GDM1 (cell line): ENCODE measurements around the gene GPRC5B.

Source experiments
- DNase-seq: peaks from one replicate; lab custom pipeline; 2025; lab: John Stamatoyannopoulos, UW

The GPRC5B gene

DNA sequence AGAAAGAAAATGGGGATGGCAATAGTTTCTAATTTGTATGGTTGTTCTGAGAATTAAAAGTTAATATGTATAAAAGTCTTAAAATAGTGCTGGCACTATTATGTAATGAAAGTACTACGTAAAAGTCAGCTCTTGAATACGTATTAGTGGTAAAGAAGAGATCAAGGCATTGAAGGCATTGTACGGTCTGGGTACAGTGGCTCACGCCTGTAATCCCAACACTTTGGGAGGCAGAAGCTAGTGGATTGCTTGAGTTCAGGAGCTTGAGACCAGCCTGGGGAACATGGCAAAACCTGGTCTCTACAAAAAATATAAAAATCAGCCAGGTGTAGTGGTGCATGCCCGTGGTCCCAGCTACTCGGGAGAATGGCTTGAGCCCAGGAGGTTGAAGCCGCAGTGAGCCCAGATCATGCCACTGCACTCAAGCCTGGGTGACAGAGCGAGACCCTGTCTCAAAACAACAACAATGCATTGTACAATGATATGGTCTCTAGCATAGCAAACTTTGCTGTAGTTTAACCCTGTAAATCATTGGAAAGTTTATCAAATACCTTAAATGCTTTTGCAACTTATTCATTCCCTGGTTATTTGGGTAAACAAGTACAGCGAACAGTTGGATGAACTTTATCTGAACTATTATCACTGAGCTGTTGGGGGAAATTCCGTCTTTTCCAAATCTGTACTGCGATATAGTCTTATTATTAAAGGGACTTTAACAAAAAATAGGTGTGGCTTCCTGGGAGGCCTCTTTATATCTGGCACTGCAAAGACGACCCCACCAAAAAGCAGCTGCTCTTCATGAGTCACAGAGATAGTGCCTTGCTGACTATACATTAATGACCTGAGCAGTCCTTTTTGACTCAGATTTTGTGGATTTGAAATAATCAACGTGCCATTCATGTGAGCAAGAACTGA is 73.6 kb downstream of the GPRC5B start:
- no peak for DNase-seq

DNA sequence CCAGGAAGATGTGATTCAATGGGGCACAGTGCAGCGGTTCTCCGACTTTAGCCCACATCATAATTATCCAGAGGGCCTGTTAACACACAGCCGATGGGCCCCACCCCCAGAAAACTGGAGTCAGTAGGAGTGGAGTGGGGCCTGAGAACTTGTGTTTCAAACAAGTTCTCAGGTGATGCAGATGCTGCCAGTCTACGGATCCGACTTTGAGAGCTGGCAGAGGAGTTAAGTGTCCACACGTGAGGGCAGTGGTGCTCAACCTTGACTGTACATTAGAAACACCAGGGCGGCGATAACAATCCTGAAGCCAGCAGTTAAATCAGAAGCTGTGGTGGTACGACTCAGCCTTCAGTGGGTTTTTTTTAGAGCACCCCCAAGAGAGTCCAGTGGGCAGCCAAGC is 75.0 kb downstream of the GPRC5B start:
- no peak for DNase-seq

DNA sequence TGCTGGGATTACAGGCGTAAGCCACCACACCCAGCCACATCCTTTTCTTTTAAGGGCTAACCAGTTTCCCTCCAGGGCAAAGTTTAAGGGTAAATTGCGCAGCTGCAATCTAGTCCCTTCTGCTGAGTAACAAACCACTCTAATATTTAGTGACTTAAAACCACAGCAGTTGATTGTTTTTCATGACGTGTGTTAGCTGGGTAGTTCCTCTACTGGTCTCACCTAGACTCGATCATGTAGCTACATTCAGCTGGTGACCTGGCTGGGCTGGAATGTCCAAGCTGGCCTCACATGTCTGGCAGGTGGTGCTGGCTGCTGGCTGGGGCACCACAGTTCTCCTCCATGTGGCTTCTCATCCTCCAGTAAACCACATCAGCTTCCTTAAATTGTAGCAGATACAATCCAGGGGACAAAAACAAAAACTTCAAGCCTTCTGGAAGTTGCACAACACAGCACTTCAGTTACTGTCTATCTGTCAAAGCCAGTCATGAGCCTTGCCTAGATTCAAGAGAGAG is 75.5 kb downstream of the GPRC5B start:
- DNase-seq: no peak

DNA sequence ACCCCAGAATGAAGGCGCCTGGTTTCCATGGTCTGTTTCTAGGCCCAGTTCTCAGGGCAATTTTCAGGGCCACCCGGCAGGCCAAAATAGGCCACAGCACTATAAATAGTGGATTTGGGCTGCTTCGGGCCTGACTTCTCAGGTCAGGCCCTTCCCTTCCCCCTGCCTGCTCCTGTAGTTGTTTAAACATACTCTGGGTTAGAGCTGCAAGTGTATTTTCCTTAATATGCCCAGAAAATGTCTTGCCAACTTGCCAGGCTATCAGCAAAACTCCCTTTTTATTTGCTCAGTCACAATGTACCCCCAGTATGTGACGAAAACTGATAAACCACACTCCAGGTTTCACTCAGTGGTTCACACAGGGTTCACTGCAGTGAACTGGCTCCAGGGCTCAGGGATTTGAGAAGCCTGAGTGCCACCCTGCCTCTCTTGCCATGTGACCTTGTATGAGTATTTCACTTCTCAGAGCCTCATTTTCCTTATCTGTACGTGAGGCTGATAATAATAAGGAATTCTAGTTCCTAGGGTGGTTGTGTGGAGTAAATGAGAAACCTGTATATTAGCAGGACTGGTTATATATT is 76.5 kb downstream of the GPRC5B start:
- no peak for DNase-seq
